ENCODE results near the gene WAPL. TPM values are rescaled to one million over a fixed set of nuclear protein-coding genes. Genes with fewer than 3 reads are reported as not detected.
"Not testable (repeated sequence)": the region's sequence is repeated elsewhere in the genome, so short reads cannot be mapped to it uniquely, and the experiment has no call there.

The WAPL gene
- total RNA-seq, 1 experiment from 2014 or later, result 45.2 TPM

DNA sequence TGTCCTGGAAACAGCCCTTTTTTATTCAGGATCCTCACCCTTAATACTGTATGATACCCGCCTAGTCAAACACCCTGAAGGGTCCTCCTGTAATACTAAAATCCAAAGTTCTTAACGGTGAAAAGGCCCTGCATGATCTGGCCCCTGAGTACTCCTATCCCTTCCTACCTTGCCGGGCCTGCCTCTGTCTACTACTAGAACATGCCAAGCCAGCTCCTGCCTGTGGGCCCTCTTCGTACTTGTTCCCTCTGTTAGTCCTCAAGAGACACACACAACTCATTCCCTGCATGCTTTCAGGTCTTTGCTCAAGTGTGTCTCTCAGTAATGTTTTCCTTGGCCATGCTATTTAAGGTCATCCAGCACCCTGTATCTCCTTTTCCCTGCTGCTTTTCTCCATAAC, 5.0 kb upstream of the WAPL start:
- ChIA-PET CTCF (interaction anchor here (1.0 to 1.5 kb wide), 3 partner anchors 11 to 58 kb away, joined by 3 read pairs; no protein-coding TSS in a partner anchor), POLR2A (no interaction called here)
- intact Hi-C loops (cut with micrococcal nuclease), result no loop called here
- H3K4me1 Mint-ChIP-seq (ENCODE audit: insufficient read depth, unreplicated experiment), result peaks cover 24% of the 10 kb centered on the region
- no peaks in the 10 kb centered on the region for H3K36me3 Mint-ChIP-seq (ENCODE audit: insufficient read depth, unreplicated experiment)
- H3K9me3 Mint-ChIP-seq (ENCODE audit: unreplicated experiment), result no peaks in the 10 kb centered on the region
- no peaks in the 10 kb centered on the region for H3K27me3 Mint-ChIP-seq (ENCODE audit: insufficient read depth, unreplicated experiment)
- TF ChIP-seq, protein P1, sequence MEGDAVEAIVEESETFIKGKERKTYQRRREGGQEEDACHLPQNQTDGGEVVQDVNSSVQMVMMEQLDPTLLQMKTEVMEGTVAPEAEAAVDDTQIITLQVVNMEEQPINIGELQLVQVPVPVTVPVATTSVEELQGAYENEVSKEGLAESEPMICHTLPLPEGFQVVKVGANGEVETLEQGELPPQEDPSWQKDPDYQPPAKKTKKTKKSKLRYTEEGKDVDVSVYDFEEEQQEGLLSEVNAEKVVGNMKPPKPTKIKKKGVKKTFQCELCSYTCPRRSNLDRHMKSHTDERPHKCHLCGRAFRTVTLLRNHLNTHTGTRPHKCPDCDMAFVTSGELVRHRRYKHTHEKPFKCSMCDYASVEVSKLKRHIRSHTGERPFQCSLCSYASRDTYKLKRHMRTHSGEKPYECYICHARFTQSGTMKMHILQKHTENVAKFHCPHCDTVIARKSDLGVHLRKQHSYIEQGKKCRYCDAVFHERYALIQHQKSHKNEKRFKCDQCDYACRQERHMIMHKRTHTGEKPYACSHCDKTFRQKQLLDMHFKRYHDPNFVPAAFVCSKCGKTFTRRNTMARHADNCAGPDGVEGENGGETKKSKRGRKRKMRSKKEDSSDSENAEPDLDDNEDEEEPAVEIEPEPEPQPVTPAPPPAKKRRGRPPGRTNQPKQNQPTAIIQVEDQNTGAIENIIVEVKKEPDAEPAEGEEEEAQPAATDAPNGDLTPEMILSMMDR (IDR thresholded peaks at IDR 0.05; ENCODE audit: unreplicated experiment), result no peak
- H3K27ac Mint-ChIP-seq (ENCODE audit: low read depth, unreplicated experiment), result no peak overlapping the region
- H3K4me3 Mint-ChIP-seq (ENCODE audit: unreplicated experiment), result no peak overlapping the region
- no peak for DNase-seq (ENCODE audit: unreplicated experiment)
- no TSS peak for BruUV-seq (replicated peaks)

DNA sequence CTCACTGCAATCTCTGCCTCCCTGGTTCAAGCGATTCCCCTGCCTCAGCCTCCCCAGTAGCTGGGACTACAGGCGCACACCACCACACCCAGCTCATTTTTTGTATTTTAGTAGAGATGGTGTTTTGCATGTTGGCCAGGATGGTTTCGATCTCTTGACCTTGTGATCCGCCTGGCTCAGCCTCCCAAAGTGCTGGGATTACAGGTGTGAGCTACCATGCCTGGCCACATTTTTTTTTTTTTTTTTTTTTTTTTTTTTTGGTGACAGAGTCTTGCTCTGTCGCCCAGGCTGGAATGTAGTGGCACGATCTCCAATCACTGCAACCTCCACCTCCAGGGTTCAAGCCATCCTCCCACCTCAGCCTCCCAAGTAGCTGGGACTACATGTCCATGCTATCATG, 4.1 kb upstream of the WAPL start:
- CTCF ChIA-PET, result interaction anchor here (0.6 to 1.5 kb wide), 3 partner anchors 59 to 1986 kb away, joined by 3 read pairs; no protein-coding TSS in a partner anchor
- BruUV-seq (replicated peaks); intact Hi-C loops (cut with micrococcal nuclease); H3K27me3 Mint-ChIP-seq (ENCODE audit: insufficient read depth, unreplicated experiment); H3K4me3 Mint-ChIP-seq (ENCODE audit: unreplicated experiment); DNase-seq (ENCODE audit: unreplicated experiment); H3K9me3 Mint-ChIP-seq (ENCODE audit: unreplicated experiment); POLR2A ChIA-PET; H3K27ac Mint-ChIP-seq (ENCODE audit: low read depth, unreplicated experiment); H3K36me3 Mint-ChIP-seq (ENCODE audit: insufficient read depth, unreplicated experiment): not testable (repeated sequence)
- H3K4me1 Mint-ChIP-seq (ENCODE audit: insufficient read depth, unreplicated experiment), result peaks cover 24% of the 10 kb centered on the region

DNA sequence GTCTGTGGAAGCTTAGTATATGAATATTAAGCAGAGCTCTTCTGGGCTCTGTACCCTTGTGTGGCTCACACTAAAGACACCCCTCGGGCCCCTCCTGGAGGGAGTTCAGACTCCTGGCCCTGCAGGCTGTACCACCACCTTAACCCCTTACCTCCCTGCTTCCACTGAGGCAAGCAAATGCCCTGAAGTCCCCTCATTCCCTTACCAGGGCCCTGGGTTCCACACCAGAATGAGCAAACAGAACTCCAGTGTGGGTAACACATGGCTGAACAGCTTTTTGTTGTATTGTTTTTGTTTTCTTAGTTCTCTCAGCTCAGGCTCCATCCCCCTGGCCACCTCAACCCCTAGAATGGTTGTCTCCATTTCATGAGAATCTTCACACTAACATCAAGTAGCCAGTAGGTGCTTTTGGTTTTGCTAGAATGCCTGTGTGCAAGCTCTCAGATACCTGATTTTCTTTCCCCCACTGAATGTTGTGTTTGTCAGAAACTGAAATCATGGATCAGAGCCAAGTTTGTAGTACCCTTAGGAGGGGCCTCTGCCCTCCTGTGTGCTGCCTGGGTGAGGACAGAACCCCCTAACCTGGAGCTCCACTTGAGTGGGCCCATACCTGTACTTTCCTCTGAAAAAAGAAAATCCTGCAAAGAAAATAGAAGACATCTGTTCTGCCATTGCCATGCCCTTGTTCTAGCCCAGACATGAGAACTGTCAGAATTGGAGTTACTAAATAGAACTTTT, 2.8 kb upstream of the WAPL start:
- Mint-ChIP-seq H3K36me3 (ENCODE audit: insufficient read depth, unreplicated experiment) (no peaks in the 10 kb centered on the region), H3K27me3 (ENCODE audit: insufficient read depth, unreplicated experiment) (no peaks in the 10 kb centered on the region), H3K27ac (ENCODE audit: low read depth, unreplicated experiment) (no peak overlapping the region), H3K4me1 (ENCODE audit: insufficient read depth, unreplicated experiment) (peaks cover 27% of the 10 kb centered on the region), H3K4me3 (ENCODE audit: unreplicated experiment) (no peak overlapping the region), H3K9me3 (ENCODE audit: unreplicated experiment) (no peaks in the 10 kb centered on the region)
- ChIA-PET CTCF (interaction anchor here (0.8 to 2.1 kb wide), 4 partner anchors 10 to 60 kb away, joined by 3 to 7 read pairs (median 5); no protein-coding TSS in a partner anchor), POLR2A (interaction anchor here (0.6 kb wide), 1 partner anchor 61 kb away, joined by 3 read pairs; no protein-coding TSS in a partner anchor)
- TF ChIP-seq, protein P1 (IDR thresholded peaks at IDR 0.05; ENCODE audit: unreplicated experiment), result no peak
- DNase-seq (ENCODE audit: unreplicated experiment), result no peak
- intact Hi-C loops (cut with micrococcal nuclease), result loop anchor here (5.0 kb wide), 2 partner anchors 122 to 378 kb away; no protein-coding TSS in a partner anchor
- BruUV-seq (replicated peaks), result no TSS peak

DNA sequence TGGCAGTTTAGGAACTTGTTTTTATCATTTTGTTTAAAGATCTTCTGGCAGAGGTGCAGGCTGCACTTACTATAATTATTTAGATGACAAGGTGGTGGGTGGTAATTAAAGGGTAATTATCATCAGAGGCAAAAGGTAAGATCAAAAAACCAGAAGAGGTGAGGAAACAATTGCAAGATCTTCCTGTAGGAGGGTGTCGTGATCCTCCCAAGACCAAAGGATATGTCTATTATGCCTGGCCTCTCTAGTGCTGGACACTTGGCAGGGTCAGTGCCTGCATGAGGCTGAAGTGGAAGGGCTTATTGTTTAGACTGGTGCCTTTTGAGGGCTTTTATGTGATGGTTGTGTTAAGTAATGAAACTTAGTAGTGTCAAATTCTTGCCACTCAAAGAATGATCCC, 1.8 kb upstream of the WAPL start:
- no TSS peak for BruUV-seq (replicated peaks)
- ChIA-PET POLR2A (interaction anchor here (1.0 to 3.5 kb wide), 4 partner anchors 8 to 880 kb away, joined by 4 to 24 read pairs (median 4); no protein-coding TSS in a partner anchor), CTCF (interaction anchor here (1.5 to 2.1 kb wide), 2 partner anchors 11 to 61 kb away, joined by 7 read pairs; no protein-coding TSS in a partner anchor)
- peak; percentile 38 for DNase-seq (ENCODE audit: unreplicated experiment)
- Mint-ChIP-seq H3K4me3 (ENCODE audit: unreplicated experiment) (peak overlapping the region; percentile 98), H3K9me3 (ENCODE audit: unreplicated experiment) (no peaks in the 10 kb centered on the region), H3K4me1 (ENCODE audit: insufficient read depth, unreplicated experiment) (peaks cover 33% of the 10 kb centered on the region), H3K36me3 (ENCODE audit: insufficient read depth, unreplicated experiment) (peaks cover 7% of the 10 kb centered on the region), H3K27me3 (ENCODE audit: insufficient read depth, unreplicated experiment) (no peaks in the 10 kb centered on the region), H3K27ac (ENCODE audit: low read depth, unreplicated experiment) (no peak overlapping the region)
- intact Hi-C loops (cut with micrococcal nuclease), result loop anchor here (1.0 to 5.0 kb wide), 4 partner anchors 62 to 379 kb away; no protein-coding TSS in a partner anchor
- TF ChIP-seq, protein P1 (IDR thresholded peaks at IDR 0.05; ENCODE audit: unreplicated experiment), result peak; percentile 57
